T-cell (primary cell): Measurements from ENCODE around the gene DNM3. TPM values are rescaled to one million over a fixed set of nuclear protein-coding genes. Genes with fewer than 3 reads are reported as not detected.

Experiments used
- ATAC-seq, 4 experiments: fragments of 200-7000 bp in 3 of 4; fragments of 150-1000 bp in 1 of 4; cut with Tn5 transposase; replicated peaks in 1 of 4; 1 replicate in 3 of 4; 2 replicates in 1 of 4; pipeline ENCODE4 v1.10.0; 2021; ENCODE audit warnings: moderate library complexity in 3 of 4, mild to moderate bottlenecking in 2 of 4, moderate number of reproducible peaks in 1 of 4
- CTCF ChIA-PET, 2 donors: fragments of 300-600 bp; sonication (Branson Sonifier 250); formaldehyde crosslinking; loops; one replicate each; lab custom pipeline; 2022; ENCODE audit warnings: antibody characterized with exemption in 2 of 2; lab: Charles Lee
- POLR2A ChIA-PET, 2 donors: fragments of 300-600 bp; sonication (Branson Sonifier 250); formaldehyde crosslinking; loops; one replicate each; lab custom pipeline; 2022; ENCODE audit warnings: antibody characterized with exemption in 2 of 2; lab: Charles Lee
- DNase-seq, 35 experiments: peaks; one replicate each; pipeline versions ENCODE4 v3.0.0 to v3.0.0-alpha.2; 2013 to 2023
- H3K27ac ChIP-seq: one replicate; pipeline ENCODE4 v1.5.1; 2013; ENCODE audit warnings: low read length
- H3K27me3 ChIP-seq, 2 experiments: replicated peaks in 1 of 2; 1 replicate in 1 of 2; 2 replicates in 1 of 2; pipeline versions ENCODE4 v1.6.1 to v1.7.0; 2013; ENCODE audit warnings: low read length in 1 of 2, mixed read lengths in 1 of 2; ENCODE audit not compliant: control insufficient read depth in 2 of 2, insufficient read depth in 2 of 2; ENCODE audit errors: extremely low read depth in 1 of 2
- H3K36me3 ChIP-seq, 2 donors: 1 replicate in 1 of 2; 2 replicates in 1 of 2; pipeline versions ENCODE4 v1.6.1 to v1.7.0; 2013; ENCODE audit warnings: low read length in 1 of 2; ENCODE audit not compliant: control insufficient read depth in 2 of 2, insufficient read depth in 1 of 2; ENCODE audit errors: extremely low read depth in 1 of 2
- H3K4me1 ChIP-seq, 2 experiments: 1 replicate in 1 of 2; 2 replicates in 1 of 2; pipeline versions ENCODE4 v1.6.1 to v1.7.0; 2013; ENCODE audit warnings: low read length in 2 of 2, mixed read lengths in 1 of 2; ENCODE audit not compliant: insufficient read depth in 2 of 2, control insufficient read depth in 1 of 2; ENCODE audit errors: extremely low read depth in 1 of 2
- H3K4me3 ChIP-seq, 2 donors: 1 replicate in 1 of 2; 2 replicates in 1 of 2; pipeline versions ENCODE4 v1.5.1 to v1.7.0; 2013; ENCODE audit warnings: mild to moderate bottlenecking in 2 of 2, low read length in 1 of 2, moderate library complexity in 1 of 2; ENCODE audit not compliant: control insufficient read depth in 1 of 2; ENCODE audit errors: extremely low read depth in 1 of 2
- H3K9me3 ChIP-seq: 2 replicates; pipeline ENCODE4 v1.7.0; 2013
- H3K27ac Mint-ChIP-seq, 2 donors: one replicate each; pipeline ENCODE4 v1.8.0; 2020 to 2021; ENCODE audit warnings: mild to moderate bottlenecking in 2 of 2, mixed read lengths in 2 of 2
- H3K27me3 Mint-ChIP-seq, 2 donors: one replicate each; pipeline ENCODE4 v1.8.0; 2021 to 2022; ENCODE audit warnings: mixed read lengths in 2 of 2
- H3K36me3 Mint-ChIP-seq: one replicate; pipeline ENCODE4 v1.8.0; 2021; ENCODE audit warnings: mixed read lengths
- H3K4me1 Mint-ChIP-seq, 3 donors: one replicate each; pipeline ENCODE4 v1.8.0; 2020 to 2022; ENCODE audit warnings: mixed read lengths in 3 of 3, mild to moderate bottlenecking in 1 of 3
- H3K4me3 Mint-ChIP-seq, 3 donors: one replicate each; pipeline ENCODE4 v1.8.0; 2020 to 2022; ENCODE audit warnings: mild to moderate bottlenecking in 3 of 3, mixed read lengths in 3 of 3, moderate library complexity in 3 of 3
- H3K9me3 Mint-ChIP-seq, 3 donors: one replicate each; pipeline ENCODE4 v1.8.0; 2020 to 2022; ENCODE audit warnings: mixed read lengths in 3 of 3
- WGBS: methylation state at CpG from one replicate; pipeline ENCODE4 v1.1.5; 2013; ENCODE audit warnings: missing lambda C conversion rate; ENCODE audit not compliant: insufficient coverage; 5-methylcytosine and 5-hydroxymethylcytosine counted together
- total RNA-seq, 35 experiments: library from RNA in 6 of 35; stranded (reverse) in 6 of 35; fragments of 120-200 nt in 1 of 35; gene quantifications; one replicate each; pipeline versions ENCODE4 v1.2.1 to v1.2.4 and lab custom pipeline; 2013 to 2026

The DNM3 gene
- total RNA-seq, 5 donors from 2014 or later (not counting 1 experiment from before 2014, with no cell fraction given): 2.0 to 2.8 (median 2.4) TPM

DNA sequence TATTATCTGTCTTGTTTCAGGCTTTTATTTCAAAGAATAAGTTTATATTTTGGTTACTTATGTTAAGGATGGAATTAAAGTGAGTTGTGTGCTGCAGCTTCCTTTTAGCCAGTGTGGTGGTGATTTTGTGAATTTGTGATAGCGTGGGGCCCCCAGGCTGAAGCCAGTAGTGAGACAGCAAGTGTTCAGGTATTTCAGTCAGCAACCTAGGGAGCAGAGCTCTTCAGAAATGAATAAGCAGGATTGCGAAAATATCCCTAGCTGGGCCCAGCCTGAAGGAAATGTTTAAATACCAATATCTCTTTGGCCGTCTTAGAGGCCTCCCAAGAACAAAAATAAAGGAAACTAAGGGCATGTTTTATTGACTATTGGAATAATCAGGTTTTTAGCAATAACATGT is 428.3 kb downstream of the DNM3 start:
- no peak overlapping the region for H3K27ac ChIP-seq
- H3K9me3 Mint-ChIP-seq: no peaks in the 10 kb centered on the region
- no peak overlapping the region for H3K4me3 Mint-ChIP-seq
- no peaks in the 10 kb centered on the region for H3K9me3 ChIP-seq
- no peak for DNase-seq
- no peaks in the 10 kb centered on the region for H3K36me3 ChIP-seq
- H3K4me1 Mint-ChIP-seq: peaks cover 4 to 13% (median 6%) of the 10 kb centered on the region in 3 donors
- ATAC-seq: no peak
- H3K4me3 ChIP-seq: no peak overlapping the region
- H3K27me3 Mint-ChIP-seq: no peaks in the 10 kb centered on the region
- no peaks in the 10 kb centered on the region for H3K4me1 ChIP-seq
- no peak overlapping the region for H3K27ac Mint-ChIP-seq
- no peaks in the 10 kb centered on the region for H3K27me3 ChIP-seq
- ChIA-PET CTCF (no interaction called here), POLR2A (no interaction called here)
- 67% methylated on average over 1 of the region's 3 CpGs for WGBS
- no peaks in the 10 kb centered on the region for H3K36me3 Mint-ChIP-seq

DNA sequence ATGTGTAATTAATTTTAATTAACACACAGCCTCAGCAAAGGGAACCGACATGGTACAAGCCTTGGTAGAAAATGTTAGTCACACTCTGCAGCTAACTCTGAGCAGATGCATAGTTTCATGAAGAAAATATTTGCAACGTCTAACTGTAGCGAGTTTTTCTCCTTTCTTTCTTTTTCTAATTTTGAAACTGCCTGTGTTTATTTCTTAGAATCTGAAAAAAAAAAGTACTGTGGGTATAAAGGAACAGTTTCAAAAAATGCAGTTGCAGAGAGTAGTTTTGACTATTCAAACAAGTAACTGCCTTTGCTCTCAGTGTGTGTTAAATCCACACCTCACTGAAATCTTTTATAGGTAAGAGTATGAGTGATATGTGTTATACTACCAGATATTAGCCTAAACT is 429.3 kb downstream of the DNM3 start:
- Histone ChIP-seq H3K27me3 (no peaks in the 10 kb centered on the region), H3K36me3 (no peaks in the 10 kb centered on the region), H3K4me3 (no peak overlapping the region), H3K27ac (no peak overlapping the region), H3K9me3 (no peaks in the 10 kb centered on the region), H3K4me1 (no peaks in the 10 kb centered on the region)
- CTCF ChIA-PET: interaction anchor here in 1 of 2 donors (0.8 kb wide), 1 partner anchor 34 kb away, joined by 3 read pairs; no protein-coding TSS in a partner anchor
- H3K36me3 Mint-ChIP-seq: no peaks in the 10 kb centered on the region
- ATAC-seq: no peak
- H3K27ac Mint-ChIP-seq: no peak overlapping the region
- H3K4me3 Mint-ChIP-seq: no peak overlapping the region
- POLR2A ChIA-PET: interaction anchor here (0.5 to 0.6 kb wide), 4 partner anchors 9 to 787 kb away, joined by 3 to 4 read pairs (median 4); no protein-coding TSS in a partner anchor
- H3K27me3 Mint-ChIP-seq: no peaks in the 10 kb centered on the region
- peaks cover 4 to 13% (median 6%) of the 10 kb centered on the region in 3 donors for H3K4me1 Mint-ChIP-seq
- H3K9me3 Mint-ChIP-seq: no peaks in the 10 kb centered on the region
- DNase-seq: no peak
- WGBS: 20% methylated on average over 1 of the region's 3 CpGs

DNA sequence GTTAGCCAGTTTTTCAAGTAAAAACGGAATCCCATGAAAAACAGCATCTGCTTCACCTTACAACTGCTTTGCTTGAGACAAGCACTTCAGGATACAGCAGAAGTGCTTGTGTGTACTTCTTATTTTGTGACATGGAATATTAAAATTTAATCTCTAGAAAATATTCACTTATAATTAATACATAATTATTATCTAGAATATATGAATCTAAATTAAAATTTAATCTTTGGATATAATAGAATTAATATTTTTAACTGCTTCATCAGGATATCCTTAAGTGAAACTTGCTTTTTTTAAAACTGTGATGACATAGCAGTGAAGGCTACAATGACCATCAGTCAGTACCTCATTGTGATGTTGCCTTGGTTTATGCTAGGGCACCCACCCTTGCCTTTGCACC is 430.8 kb downstream of the DNM3 start:
- Mint-ChIP-seq H3K36me3 (no peaks in the 10 kb centered on the region), H3K27ac (no peak overlapping the region), H3K9me3 (no peaks in the 10 kb centered on the region), H3K4me3 (no peak overlapping the region), H3K27me3 (no peaks in the 10 kb centered on the region), H3K4me1 (peaks cover 4 to 13% (median 6%) of the 10 kb centered on the region in 3 donors)
- no peak overlapping the region for H3K4me3 ChIP-seq
- H3K4me1 ChIP-seq: no peaks in the 10 kb centered on the region
- no peak overlapping the region for H3K27ac ChIP-seq
- H3K36me3 ChIP-seq: no peaks in the 10 kb centered on the region
- no peaks in the 10 kb centered on the region for H3K9me3 ChIP-seq
- H3K27me3 ChIP-seq: no peaks in the 10 kb centered on the region
- ChIA-PET CTCF (interaction anchor here in 1 of 2 donors (0.9 kb wide), 1 partner anchor 128 kb away, joined by 4 read pairs; no protein-coding TSS in a partner anchor), POLR2A (no interaction called here)
- DNase-seq: no peak
- ATAC-seq: no peak
- WGBS: no CpG with 5 or more reads among the region's 1 CpG

DNA sequence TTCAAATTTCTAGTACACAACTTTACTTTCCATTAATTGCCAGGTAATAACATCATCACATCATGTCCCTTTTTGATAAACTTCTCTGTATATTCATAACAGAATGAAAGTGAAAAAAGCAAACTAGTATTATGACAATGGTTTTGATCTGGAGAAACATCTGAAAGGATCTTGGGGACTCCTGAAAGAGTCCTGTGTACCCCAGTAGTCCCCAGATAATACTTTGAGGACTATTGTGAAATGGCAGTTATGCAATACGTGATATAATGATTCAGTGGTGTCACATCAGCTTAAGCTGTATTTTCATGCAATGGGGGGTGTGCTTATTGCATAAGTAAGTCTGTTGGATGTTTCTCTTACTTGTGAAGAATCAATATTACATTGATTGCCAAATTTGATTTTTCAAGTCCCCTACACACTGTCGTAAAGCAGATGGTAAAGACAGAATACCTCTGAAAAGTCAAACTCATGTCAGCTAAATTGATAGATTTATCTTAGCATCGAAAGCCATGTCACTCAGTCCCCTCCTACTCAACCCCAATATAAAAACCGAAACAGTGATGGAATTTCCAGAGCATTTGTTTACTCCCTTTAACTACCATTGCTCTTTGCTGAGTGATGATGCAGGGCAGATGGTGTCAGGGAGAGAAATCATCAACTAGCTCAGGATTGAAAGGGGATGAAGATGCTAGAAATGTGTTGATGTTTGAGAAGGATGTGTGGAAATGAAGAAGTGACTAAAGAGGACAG is 432.5 kb downstream of the DNM3 start:
- Histone ChIP-seq H3K4me3 (no peak overlapping the region), H3K36me3 (no peaks in the 10 kb centered on the region), H3K9me3 (no peaks in the 10 kb centered on the region), H3K27ac (no peak overlapping the region), H3K27me3 (no peaks in the 10 kb centered on the region), H3K4me1 (no peaks in the 10 kb centered on the region)
- DNase-seq (no peak), ATAC-seq (no peak)
- H3K4me3 Mint-ChIP-seq: no peak overlapping the region
- H3K4me1 Mint-ChIP-seq: peaks cover 4 to 13% (median 6%) of the 10 kb centered on the region in 3 donors
- no peaks in the 10 kb centered on the region for H3K9me3 Mint-ChIP-seq
- WGBS: no CpG with 5 or more reads among the region's 4 CpGs
- CTCF ChIA-PET: no interaction called here
- H3K36me3 Mint-ChIP-seq: no peaks in the 10 kb centered on the region
- POLR2A ChIA-PET: no interaction called here
- H3K27ac Mint-ChIP-seq: no peak overlapping the region
- H3K27me3 Mint-ChIP-seq: no peaks in the 10 kb centered on the region

DNA sequence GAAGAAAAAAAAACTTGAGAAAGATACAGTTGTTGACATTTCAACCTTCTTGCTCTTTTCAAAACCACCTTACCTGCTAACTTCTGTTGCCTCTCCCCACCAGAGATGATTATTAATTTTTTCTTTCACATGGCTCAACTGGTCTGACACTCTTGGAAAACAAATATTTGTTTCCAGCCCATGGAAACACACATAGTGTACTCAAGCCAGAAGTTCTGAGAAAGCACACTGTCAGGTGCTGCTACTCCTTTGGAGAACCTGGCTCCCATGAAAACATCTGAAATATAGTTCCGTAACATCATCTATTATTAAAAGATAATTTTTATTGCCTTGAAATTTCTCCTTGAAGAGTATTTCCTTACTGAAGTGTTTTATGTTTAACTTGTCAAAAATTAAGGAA is 434.2 kb downstream of the DNM3 start:
- Histone ChIP-seq H3K36me3 (no peaks in the 10 kb centered on the region), H3K27ac (no peak overlapping the region), H3K27me3 (no peaks in the 10 kb centered on the region), H3K4me1 (no peaks in the 10 kb centered on the region), H3K9me3 (no peaks in the 10 kb centered on the region), H3K4me3 (no peak overlapping the region)
- no peak overlapping the region for H3K4me3 Mint-ChIP-seq
- H3K36me3 Mint-ChIP-seq: no peaks in the 10 kb centered on the region
- no peak for ATAC-seq
- no peak overlapping the region for H3K27ac Mint-ChIP-seq
- ChIA-PET CTCF (no interaction called here), POLR2A (no interaction called here)
- no CpG with 5 or more reads among the region's 1 CpG for WGBS
- no peak for DNase-seq
- H3K9me3 Mint-ChIP-seq: no peaks in the 10 kb centered on the region
- peaks cover 4 to 13% (median 4%) of the 10 kb centered on the region in 3 donors for H3K4me1 Mint-ChIP-seq
- H3K27me3 Mint-ChIP-seq: no peaks in the 10 kb centered on the region

DNA sequence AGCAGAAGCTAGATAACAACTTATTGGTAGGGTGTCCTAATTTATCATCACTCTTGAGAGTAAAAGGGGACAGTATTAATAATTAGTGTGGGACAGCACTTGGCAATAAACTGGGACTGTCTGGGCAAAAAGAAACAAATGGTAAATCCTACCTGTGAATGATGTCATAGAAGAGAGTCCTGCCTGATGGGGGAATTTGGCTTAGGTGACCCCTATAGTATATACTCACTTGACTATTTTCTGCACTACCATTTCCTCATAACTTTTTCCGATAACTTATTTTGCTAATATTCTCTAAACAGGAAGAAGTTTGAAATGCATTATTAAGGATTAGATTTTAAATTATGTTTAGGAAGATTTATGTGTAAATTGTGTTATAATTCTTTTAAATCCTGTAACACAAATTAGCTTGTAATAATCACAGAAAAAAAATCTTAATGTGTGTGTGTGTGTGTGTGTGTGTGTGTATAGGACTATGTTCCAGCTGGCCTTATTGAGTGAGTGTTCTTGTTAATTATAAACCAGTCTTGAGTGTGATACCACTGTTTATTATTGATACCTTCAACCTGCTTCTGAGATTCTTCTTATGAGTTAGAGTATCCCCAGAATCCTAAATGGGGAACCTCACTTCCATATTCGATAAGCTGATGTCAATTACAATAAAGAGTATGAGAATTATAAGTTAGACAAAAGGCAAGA is 435.0 kb downstream of the DNM3 start:
- Mint-ChIP-seq H3K4me1 (peaks cover 0 to 10% (median 3%) of the 10 kb centered on the region in 3 donors), H3K4me3 (no peak overlapping the region), H3K36me3 (no peaks in the 10 kb centered on the region), H3K27ac (no peak overlapping the region), H3K9me3 (no peaks in the 10 kb centered on the region), H3K27me3 (no peaks in the 10 kb centered on the region)
- Histone ChIP-seq H3K36me3 (no peaks in the 10 kb centered on the region), H3K4me1 (no peaks in the 10 kb centered on the region), H3K27me3 (no peaks in the 10 kb centered on the region), H3K4me3 (no peak overlapping the region), H3K9me3 (no peaks in the 10 kb centered on the region), H3K27ac (no peak overlapping the region)
- no CpG with 5 or more reads among the region's 2 CpGs for WGBS
- POLR2A ChIA-PET: no interaction called here
- CTCF ChIA-PET: no interaction called here
- DNase-seq: no peak
- no peak for ATAC-seq
